GM19099 (cell line): ENCODE measurements around the gene MESD.

Experiments used
- POLR2A ChIP-seq: IDR thresholded peaks from 3 replicates; pipeline ENCODE4 v1.6.1; 2011; ENCODE audit warnings: low read depth; ENCODE audit not compliant: insufficient read length; ENCODE audit errors: extremely low read depth

Gene MESD

GRCh38 chr15:80989518-80990478, at the start of gene MESD:
Gene MESD, minus strand, starts transcription at chr15:80989819. Its CDS starts 28 bp downstream, at chr15:80989791.
- peak; percentile 97 for TF ChIP-seq POLR2A

DNA sequence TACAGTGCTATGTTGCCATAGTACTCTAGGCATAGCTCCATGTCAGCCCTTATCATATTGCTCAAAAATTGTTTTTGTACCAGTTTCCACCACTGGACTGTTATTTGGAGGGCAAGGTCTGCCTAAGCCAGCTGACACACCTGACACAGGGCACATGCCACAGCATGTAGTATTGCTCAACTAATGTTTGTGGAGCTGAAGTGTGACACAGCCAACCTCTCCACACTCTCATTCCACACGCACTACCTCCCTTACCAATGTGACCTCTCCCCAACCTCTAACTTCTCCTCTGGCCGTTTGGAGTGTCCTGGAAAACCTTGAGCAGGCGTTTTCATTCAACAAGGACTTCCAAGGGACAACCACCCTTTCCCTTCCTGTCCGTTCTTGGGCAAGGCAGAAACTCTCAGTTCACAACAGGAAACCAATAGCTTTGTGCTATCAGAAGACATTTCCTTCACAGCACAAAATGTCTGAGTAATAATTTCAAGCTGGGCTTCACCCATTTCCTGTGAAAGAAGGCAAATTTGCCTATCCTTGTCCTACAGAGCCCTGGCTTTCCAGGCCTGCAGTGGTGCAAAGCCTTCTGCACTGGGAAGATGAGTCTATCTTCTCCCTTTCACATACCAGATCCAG, 49.5 kb upstream of the MESD start:
- no peak for TF ChIP-seq POLR2A

DNA sequence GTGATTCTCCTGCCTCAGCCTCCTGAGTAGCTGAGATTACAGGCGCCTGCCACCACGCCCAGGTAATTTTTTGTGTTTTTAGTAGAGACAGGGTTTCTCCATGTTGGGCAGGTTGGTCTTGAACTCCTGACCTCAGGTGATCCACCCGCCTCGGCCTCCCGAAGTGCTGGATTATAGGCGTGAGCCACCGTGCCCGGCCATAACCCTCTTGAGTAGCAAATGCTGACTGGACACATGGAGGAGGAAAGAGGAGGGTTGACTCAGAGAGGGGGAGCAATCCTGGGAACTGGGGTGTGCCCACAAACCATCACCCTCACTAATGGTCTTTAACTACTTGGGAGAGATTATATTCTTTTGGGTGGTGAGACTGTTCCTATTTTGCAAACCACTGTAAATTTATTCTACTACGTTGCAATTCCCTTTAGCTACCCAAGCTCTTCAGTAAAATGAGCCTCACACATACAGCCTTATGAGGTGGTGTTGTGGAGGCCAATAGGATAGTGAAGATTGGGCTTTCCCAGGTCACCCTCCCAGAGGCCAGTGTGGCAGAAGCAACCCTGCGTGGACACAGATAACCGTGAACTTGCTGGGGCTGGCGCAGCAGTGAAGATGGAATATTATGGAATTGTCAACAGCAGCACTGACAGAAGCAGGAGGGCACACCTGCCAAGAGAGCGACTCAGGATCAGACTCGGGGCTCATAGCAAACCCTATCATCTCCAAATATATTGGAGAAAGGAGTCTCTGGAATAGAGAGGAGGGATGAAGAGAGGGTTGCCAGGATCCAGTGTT, 48.5 kb upstream of the MESD start:
- no peak for TF ChIP-seq POLR2A

DNA sequence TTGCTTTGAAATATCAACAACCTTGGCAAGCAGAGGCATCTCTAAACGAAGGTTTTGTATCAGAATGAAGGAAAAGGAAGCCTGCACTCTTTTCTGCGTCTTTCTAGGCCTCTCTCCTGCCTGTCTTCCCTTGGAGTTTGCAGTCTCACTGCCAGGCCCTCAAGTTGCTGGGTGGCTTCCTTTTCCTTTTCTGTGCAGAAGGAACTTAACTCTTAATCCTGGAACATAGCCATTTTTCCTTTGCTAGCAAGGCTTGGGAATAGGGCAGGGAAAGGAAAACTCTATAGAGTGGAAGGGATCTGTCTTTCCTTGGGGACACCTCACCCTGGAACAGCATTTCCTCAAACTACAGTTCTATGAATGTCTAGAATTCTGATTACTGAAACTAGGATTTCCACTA, 43.9 kb upstream of the MESD start:
- TF ChIP-seq POLR2A = no peak

- TF ChIP-seq POLR2A = no peak
These were observed 43.2 kb upstream of the MESD start for GRCh38 chr15:81032818-81033217.

DNA sequence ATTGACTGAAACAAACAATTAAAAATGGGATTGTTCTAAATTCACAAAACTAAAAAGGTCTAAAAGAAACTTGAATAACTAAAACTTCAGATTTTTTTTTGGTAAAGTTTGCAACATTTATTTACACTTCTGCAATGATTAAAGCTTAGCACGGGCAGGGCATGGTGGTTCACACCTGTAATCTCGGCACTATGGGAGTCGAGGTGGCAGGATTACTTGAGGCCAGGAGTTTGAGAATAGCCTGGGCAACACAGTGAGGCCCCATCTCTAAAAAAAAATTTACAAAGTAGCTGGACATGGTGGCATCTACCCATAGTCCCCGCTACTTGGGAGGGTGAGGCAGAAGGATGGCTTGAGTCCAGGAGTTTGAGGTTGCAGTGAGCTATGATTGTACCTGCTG, 42.7 kb upstream of the MESD start:
- no peak for TF ChIP-seq POLR2A

GRCh38 chr15:81031203-81031602, 41.6 kb upstream of the MESD start:
- no peak for TF ChIP-seq POLR2A

GRCh38 chr15:81030301-81030750, 40.7 kb upstream of the MESD start:
- no peak for TF ChIP-seq POLR2A

DNA sequence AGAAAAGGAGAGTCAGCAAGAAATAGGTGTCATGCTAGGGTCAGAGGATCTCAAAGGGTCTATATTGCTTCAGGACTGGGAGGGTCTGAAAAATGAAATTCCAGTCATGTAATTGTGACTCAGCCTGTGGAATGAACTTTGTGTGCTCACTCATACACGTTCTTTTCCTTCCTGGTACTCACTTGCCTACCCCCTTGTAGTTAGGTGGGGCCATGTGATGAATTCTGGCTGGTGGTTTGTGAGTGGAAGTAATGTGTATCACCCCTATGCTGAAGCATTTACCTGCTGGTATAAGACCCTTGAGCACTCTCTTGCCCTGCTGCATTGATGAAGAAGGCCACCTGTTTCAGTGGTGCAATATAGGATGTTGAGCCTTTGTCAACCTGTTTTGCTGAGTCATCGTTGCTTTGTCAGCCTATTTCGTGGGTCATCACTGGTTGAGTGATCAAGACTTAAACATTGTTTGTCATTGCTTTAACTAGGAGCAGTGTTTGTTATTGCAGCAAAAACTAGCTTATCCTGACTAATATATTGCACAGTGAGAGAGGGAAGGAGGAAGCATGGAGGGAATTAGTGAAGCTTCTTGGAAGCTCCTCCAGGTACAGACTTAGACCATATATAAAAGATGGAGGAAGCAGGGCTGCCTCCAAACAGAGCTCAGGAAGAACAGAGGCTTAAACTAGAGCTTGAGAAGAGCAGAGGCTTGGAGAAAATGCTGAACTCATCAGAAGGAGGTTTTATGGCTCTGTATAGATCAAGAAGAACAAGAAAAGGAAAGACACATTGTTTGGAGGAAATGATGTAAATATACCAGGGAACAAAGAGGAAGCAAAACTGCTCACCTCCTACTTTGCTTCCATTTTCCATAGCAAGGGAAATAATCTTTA, 40.0 kb upstream of the MESD start:
- no peak for TF ChIP-seq POLR2A

DNA sequence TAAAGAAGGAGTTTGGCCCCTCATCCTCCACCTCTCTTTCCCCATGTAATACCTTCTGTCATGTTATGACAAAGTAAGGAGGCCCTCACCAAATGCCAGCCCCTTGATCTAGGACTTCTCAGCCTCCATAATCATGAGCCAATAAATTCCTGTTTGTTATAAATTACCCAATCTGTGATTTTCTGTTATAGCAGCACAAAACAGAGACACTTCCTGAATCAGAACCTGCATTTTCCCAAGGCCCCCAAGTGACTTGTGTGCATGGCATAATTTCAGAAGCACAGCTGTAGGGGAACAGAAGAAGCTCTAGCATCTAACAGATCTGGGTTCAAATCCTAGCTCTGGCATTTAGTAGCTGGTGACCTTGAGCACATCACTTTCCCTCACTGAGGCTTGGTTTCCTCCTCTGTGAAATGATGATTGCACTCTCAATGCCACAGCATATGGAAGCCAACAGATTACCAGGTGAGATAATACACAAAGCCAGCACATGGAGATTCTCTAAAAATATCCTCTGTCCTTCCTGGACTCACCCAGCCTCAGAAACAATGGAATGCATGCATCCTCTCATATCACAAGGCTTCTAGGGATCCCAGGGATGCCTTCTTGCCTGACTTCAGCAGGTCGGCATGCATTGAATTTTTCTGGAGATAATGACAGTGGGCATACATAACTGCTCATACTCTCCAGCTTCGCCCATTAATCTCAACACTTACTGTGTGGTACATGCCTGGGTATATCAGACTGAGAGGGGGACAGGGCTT, 37.4 kb upstream of the MESD start:
- no peak for TF ChIP-seq POLR2A

- no peak for TF ChIP-seq POLR2A
These were observed 36.2 kb upstream of the MESD start for GRCh38 chr15:81025721-81026370.

GRCh38 chr15:81024936-81025335, 35.3 kb upstream of the MESD start:
- no peak for TF ChIP-seq POLR2A

DNA sequence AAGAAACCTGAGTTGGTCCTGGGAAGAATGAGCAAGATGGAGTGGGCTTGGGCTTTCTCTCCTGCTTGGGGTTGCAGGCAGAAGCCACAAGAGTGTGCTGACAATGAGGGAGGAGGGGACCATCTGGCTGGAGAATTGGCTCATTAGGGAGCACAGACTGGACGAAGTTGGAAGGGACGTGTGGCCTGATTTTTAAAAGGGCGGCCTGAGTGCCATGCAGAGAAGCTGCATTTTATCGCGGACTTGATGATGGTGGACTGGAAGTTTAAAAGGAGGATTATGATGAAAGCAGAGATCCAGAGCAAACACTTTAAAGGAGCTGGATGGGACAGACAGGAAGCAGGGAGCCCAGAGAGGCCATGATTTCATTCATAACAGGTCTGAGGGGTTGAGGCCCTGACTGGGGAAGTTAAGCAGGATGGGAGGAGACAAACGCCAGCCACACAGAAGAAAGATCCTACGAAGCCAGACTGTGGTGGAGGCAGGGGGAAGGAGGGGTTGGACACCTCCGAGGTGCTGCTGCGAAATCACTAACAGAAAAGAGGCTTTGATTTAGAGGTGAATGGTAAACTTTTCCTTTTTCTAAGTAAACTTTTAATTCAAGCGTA, 34.8 kb upstream of the MESD start:
- no peak for TF ChIP-seq POLR2A
